HEK293T (cell line): ENCODE measurements around the gene AQP2.

Source experiments
- FOXA1 ChIP-seq: fragments of 450-650 bp; IDR thresholded peaks from 2 replicates; pipeline ENCODE4 v1.6.1; 2016; ENCODE audit warnings: mild to moderate bottlenecking
- SP1 ChIP-seq: fragments of 450-650 bp; IDR thresholded peaks from 2 replicates; pipeline ENCODE4 v1.6.1; 2017

GRCh38 chr12:49955899-49956662, 5.5 kb downstream of the AQP2 start:
- TF ChIP-seq SP1 = no peak
- TF ChIP-seq FOXA1 = no peak
